Fibroblast of lung (primary cell): ENCODE data around the gene EIF4E. TPM values are rescaled to one million over a fixed set of nuclear protein-coding genes. Genes with fewer than 3 reads are reported as not detected.
"Not testable (repeated sequence)": the region's sequence is repeated elsewhere in the genome, so short reads cannot be mapped to it uniquely, and the experiment has no call there.

Experiments used
- DNase-seq, 2 donors: peaks; one replicate each; pipeline versions ENCODE4 v3.0.0 to v3.0.0-alpha.2; 2010; ENCODE audit warnings: low read depth in 2 of 2
- H2AFZ ChIP-seq: 2 replicates; pipeline ENCODE4 v1.5.1; 2012; ENCODE audit warnings: low read length, control low read depth, inconsistent platforms
- H3K27ac ChIP-seq: 2 replicates; pipeline ENCODE4 v1.5.1; 2011; ENCODE audit warnings: low read length, control low read depth; ENCODE audit not compliant: insufficient read depth
- H3K27me3 ChIP-seq: 2 replicates; pipeline ENCODE4 v1.5.1; 2011; ENCODE audit warnings: mild to moderate bottlenecking, low read length; ENCODE audit not compliant: control insufficient read depth, insufficient read depth
- H3K36me3 ChIP-seq: 2 replicates; pipeline ENCODE4 v1.5.1; 2011; ENCODE audit warnings: low read length; ENCODE audit not compliant: control insufficient read depth, insufficient read depth
- H3K4me1 ChIP-seq: 2 replicates; pipeline ENCODE4 v1.5.1; 2011; ENCODE audit warnings: low read length; ENCODE audit not compliant: control insufficient read depth, insufficient read depth; ENCODE audit errors: extremely low read depth
- H3K4me2 ChIP-seq: 2 replicates; pipeline ENCODE4 v1.5.1; 2011; ENCODE audit warnings: low read length, control low read depth; ENCODE audit not compliant: insufficient read depth; ENCODE audit errors: extremely low read depth
- H3K4me3 ChIP-seq, 4 experiments: fragments of 200-600 bp in 1 of 4; sonication (generic) in 1 of 4; replicated peaks in 1 of 4; 2 replicates each; pipeline ENCODE4 v1.5.1; 2011 to 2016; ENCODE audit warnings: low read length in 4 of 4, low read depth in 3 of 4, mild to moderate bottlenecking in 3 of 4, control low read depth in 2 of 4, inconsistent platforms in 1 of 4, mixed read lengths in 1 of 4; ENCODE audit not compliant: insufficient read depth in 1 of 4; ENCODE audit errors: control extremely low read depth in 1 of 4
- H3K79me2 ChIP-seq: 2 replicates; pipeline ENCODE4 v1.5.1; 2012; ENCODE audit warnings: mild to moderate bottlenecking, low read length, inconsistent platforms; ENCODE audit not compliant: control insufficient read depth, insufficient read depth
- H3K9ac ChIP-seq: 2 replicates; pipeline ENCODE4 v1.5.1; 2011; ENCODE audit warnings: mild to moderate bottlenecking, low read length, control low read depth; ENCODE audit not compliant: insufficient read depth
- H3K9me3 ChIP-seq: 2 replicates; pipeline ENCODE4 v1.5.1; 2012; ENCODE audit warnings: low read depth, low read length; ENCODE audit not compliant: control insufficient read depth, insufficient read depth
- H4K20me1 ChIP-seq: 2 replicates; pipeline ENCODE4 v1.5.1; 2011; ENCODE audit warnings: low read length; ENCODE audit not compliant: control insufficient read depth, insufficient read depth; ENCODE audit errors: extremely low read depth
- CTCF ChIP-seq, 2 donors: IDR thresholded peaks in 1 of 2; conservative IDR thresholded peaks in 1 of 2; 1 replicate in 1 of 2; 2 replicates in 1 of 2; pipeline ENCODE4 v1.5.1; 2011 to 2012; ENCODE audit warnings: low read length in 2 of 2, control low read depth in 1 of 2, inconsistent platforms in 1 of 2, low read depth in 1 of 2, mild to moderate bottlenecking in 1 of 2
- EZH2 ChIP-seq: IDR thresholded peaks from 2 replicates; pipeline ENCODE4 v1.5.1; 2012; ENCODE audit warnings: low read length, control low read depth, mild to moderate bottlenecking; ENCODE audit errors: missing control alignments
- polyA plus RNA-seq, 2 donors: library from polyadenylated mRNA; depleted of rRNA in 1 of 2; stranded (reverse) in 1 of 2; unstranded in 1 of 2; fragments of >200 nt; gene quantifications; 2 replicates each; pipeline ENCODE4 v1.2.1, GENCODE V29; 2011 to 2012; ENCODE audit warnings: missing spikeins in 1 of 2
- total RNA-seq: library from RNA; depleted of rRNA; stranded (reverse); fragments of >200 nt; gene quantifications from 2 replicates; pipeline ENCODE4 v1.2.1, GENCODE V29; 2014

Gene EIF4E
- total and polyA plus RNA-seq, 2 donors (not counting 1 experiment from before 2014, with no cell fraction given): 124 to 138 TPM

DNA sequence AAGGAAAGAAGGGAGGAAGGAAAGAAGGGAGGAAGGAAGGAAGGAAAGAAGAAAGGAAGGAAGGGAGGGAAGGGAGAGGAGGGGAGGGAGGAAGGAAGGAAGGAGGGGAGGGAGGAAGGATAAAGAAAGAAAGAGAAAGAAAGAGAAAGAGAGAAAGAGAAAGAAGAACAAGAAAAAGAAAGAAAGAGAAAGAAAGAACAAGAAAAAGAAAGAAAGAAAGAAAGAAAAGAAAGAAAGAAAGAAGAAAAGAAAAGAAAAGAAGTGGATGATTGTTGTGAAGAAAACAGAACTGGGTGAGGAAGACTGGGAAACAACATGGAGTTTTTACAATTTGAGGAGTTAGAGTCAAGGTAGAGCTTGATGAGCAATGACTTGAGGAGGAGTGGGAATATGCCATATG is 78.0 kb downstream of the EIF4E start:
- no peak overlapping the region for H3K27ac ChIP-seq
- H3K4me2 ChIP-seq: no peak overlapping the region
- TF ChIP-seq EZH2 (no peak), CTCF (conservative IDR thresholded peaks at IDR 0.05 in 1 of 2, IDR thresholded peaks at IDR 0.05 in 1 of 2; ENCODE audit: low read depth in 1 of 2, low read length in 2 of 2) (no peak)
- no peak overlapping the region for H3K9ac ChIP-seq
- H3K36me3 ChIP-seq: no peaks in the 10 kb centered on the region
- H3K79me2 ChIP-seq: no peaks in the 10 kb centered on the region
- H4K20me1 ChIP-seq: no peaks in the 10 kb centered on the region
- H3K9me3 ChIP-seq: no peaks in the 10 kb centered on the region
- no peak for DNase-seq
- H3K27me3 ChIP-seq: no peaks in the 10 kb centered on the region
- no peak overlapping the region for H3K4me3 ChIP-seq
- H2AFZ ChIP-seq: no peak overlapping the region
- H3K4me1 ChIP-seq: peaks cover 3% of the 10 kb centered on the region

DNA sequence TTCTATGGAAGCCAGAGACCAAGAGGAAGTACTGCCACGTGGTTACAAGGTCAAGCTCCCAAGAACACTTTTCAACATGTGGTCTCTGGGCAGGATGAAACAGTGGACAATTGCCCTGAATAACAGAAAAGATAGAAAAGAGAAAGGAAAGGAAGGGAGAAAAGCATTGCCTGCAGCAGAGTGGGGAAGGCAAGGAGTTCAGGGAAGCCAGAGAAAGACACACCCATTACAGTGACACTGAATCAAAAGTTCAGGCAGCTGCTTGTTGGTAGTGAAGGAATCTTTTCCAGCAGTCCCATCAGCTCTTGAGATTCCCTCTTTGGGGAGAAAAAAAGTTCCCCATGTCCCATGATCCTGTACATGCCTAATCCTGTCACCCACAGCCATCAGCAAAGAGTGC is 80.5 kb downstream of the EIF4E start:
- TF ChIP-seq EZH2 (no peak), CTCF (conservative IDR thresholded peaks at IDR 0.05 in 1 of 2, IDR thresholded peaks at IDR 0.05 in 1 of 2; ENCODE audit: low read depth in 1 of 2, low read length in 2 of 2) (no peak)
- H3K9ac ChIP-seq: no peak overlapping the region
- H3K79me2 ChIP-seq: no peaks in the 10 kb centered on the region
- no peak overlapping the region for H3K4me2 ChIP-seq
- H3K4me3 ChIP-seq: no peak overlapping the region
- no peak for DNase-seq
- H4K20me1 ChIP-seq: no peaks in the 10 kb centered on the region
- no peak overlapping the region for H3K27ac ChIP-seq
- H3K4me1 ChIP-seq: peaks cover 3% of the 10 kb centered on the region
- no peaks in the 10 kb centered on the region for H3K27me3 ChIP-seq
- no peak overlapping the region for H2AFZ ChIP-seq
- H3K36me3 ChIP-seq: no peaks in the 10 kb centered on the region
- no peaks in the 10 kb centered on the region for H3K9me3 ChIP-seq

- H3K36me3 ChIP-seq: no peaks in the 10 kb centered on the region
- H3K27ac ChIP-seq: no peak overlapping the region
- no peaks in the 10 kb centered on the region for H4K20me1 ChIP-seq
- no peak overlapping the region for H2AFZ ChIP-seq
- no peak overlapping the region for H3K9ac ChIP-seq
- TF ChIP-seq CTCF (conservative IDR thresholded peaks at IDR 0.05 in 1 of 2, IDR thresholded peaks at IDR 0.05 in 1 of 2; ENCODE audit: low read depth in 1 of 2, low read length in 2 of 2) (no peak), EZH2 (no peak)
- H3K79me2 ChIP-seq: no peaks in the 10 kb centered on the region
- H3K4me2 ChIP-seq: no peak overlapping the region
- no peak overlapping the region for H3K4me3 ChIP-seq
- H3K9me3 ChIP-seq: no peaks in the 10 kb centered on the region
- DNase-seq: no peak
- H3K27me3 ChIP-seq: no peaks in the 10 kb centered on the region
- no peaks in the 10 kb centered on the region for H3K4me1 ChIP-seq
These were observed 83.0 kb downstream of the EIF4E start for GRCh38 chr4:98845960-98846359.

GRCh38 chr4:98842917-98843316 is 86.0 kb downstream of the EIF4E start:
- H3K4me3 ChIP-seq, H3K4me2 ChIP-seq, H3K4me1 ChIP-seq, H2AFZ ChIP-seq, H3K27ac ChIP-seq, H3K79me2 ChIP-seq, H3K27me3 ChIP-seq, DNase-seq, H3K9me3 ChIP-seq, H3K9ac ChIP-seq, H4K20me1 ChIP-seq, H3K36me3 ChIP-seq: not testable (repeated sequence)
